ENCODE data around the gene KIF18A.
"Not testable (repeated sequence)": the region's sequence is repeated elsewhere in the genome, so short reads cannot be mapped to it uniquely, and the experiment has no call there.

Gene KIF18A

GRCh38 chr11:28107750-28108618 lies at the start of gene KIF18A, which contains the start of gene METTL15:
KIF18A (minus strand) TSS chr11:28108156; CDS start chr11:28097947, 10,209 bp downstream.
METTL15 (plus strand) TSS chr11:28108388; CDS start chr11:28113335, 4,947 bp downstream.
- DNase-seq, result peak; percentile 80 to 100 (median 98)

- no peak for DNase-seq
Measured at GRCh38 chr11:28153586-28153985, 45.6 kb upstream of the KIF18A start.

GRCh38 chr11:28152743-28153142 lies 44.8 kb upstream of the KIF18A start:
- DNase-seq, result no peak

- DNase-seq, result no peak
Measured at GRCh38 chr11:28146123-28146751, 38.3 kb upstream of the KIF18A start.

GRCh38 chr11:28144808-28145207 lies 36.9 kb upstream of the KIF18A start:
- no peak for DNase-seq

GRCh38 chr11:28142724-28143123 lies 34.8 kb upstream of the KIF18A start:
- DNase-seq, result no peak

GRCh38 chr11:28140689-28141455 lies 32.9 kb upstream of the KIF18A start:
- no peak for DNase-seq

GRCh38 chr11:28139841-28140415 lies 32.0 kb upstream of the KIF18A start:
- no peak for DNase-seq

GRCh38 chr11:28137832-28138231 lies 29.9 kb upstream of the KIF18A start:
- no peak for DNase-seq

- DNase-seq, result no peak
Measured at GRCh38 chr11:28137366-28137765, 29.4 kb upstream of the KIF18A start.

GRCh38 chr11:28136157-28136556 lies 28.2 kb upstream of the KIF18A start:
- DNase-seq, result not testable (repeated sequence)

GRCh38 chr11:28133146-28133545 lies 25.2 kb upstream of the KIF18A start:
- DNase-seq, result no peak

GRCh38 chr11:28132548-28132947 lies 24.6 kb upstream of the KIF18A start:
- no peak for DNase-seq

GRCh38 chr11:28123151-28123581 lies 15.2 kb upstream of the KIF18A start:
- no peak for DNase-seq

- DNase-seq, result no peak
Measured at GRCh38 chr11:28117712-28118111, 9.8 kb upstream of the KIF18A start.

GRCh38 chr11:28114731-28115130 lies 6.8 kb upstream of the KIF18A start:
- no peak for DNase-seq

GRCh38 chr11:28114116-28114515 lies 6.2 kb upstream of the KIF18A start:
- no peak for DNase-seq

- no peak for DNase-seq
Measured at GRCh38 chr11:28110821-28111200, 2.9 kb upstream of the KIF18A start.

GRCh38 chr11:28110108-28110820 lies 2.3 kb upstream of the KIF18A start:
- DNase-seq, result peak in 52 of 56 donors; percentile 0 to 72 (median 32)

GRCh38 chr11:28108958-28109357 lies 1.0 kb upstream of the KIF18A start:
- DNase-seq, result no peak
